Astrocyte of the spinal cord (primary cell): ENCODE measurements around the gene GGCX.

Experiments used
- DNase-seq: peaks from one replicate; pipeline ENCODE4 v3.0.0; 2011; ENCODE audit warnings: low read depth, low spot score
- H3K4me3 ChIP-seq: 2 replicates; pipeline ENCODE4 v1.5.1; 2011; ENCODE audit warnings: low read depth, mild to moderate bottlenecking, low read length, moderate library complexity
- CTCF ChIP-seq: IDR thresholded peaks from 2 replicates; pipeline ENCODE4 v1.5.1; 2012; ENCODE audit warnings: low read depth, mild to moderate bottlenecking, low read length, inconsistent platforms
- in situ Hi-C: cut with HindIII; loops from 2 replicates; pipeline ENCODE4 v1.10.0; 2017; ENCODE audit warnings: low sequenced_read_pairs

The GGCX gene

GRCh38 chr2:85528355-85528754, 32.9 kb downstream of the GGCX start:
- no peak overlapping the region for H3K4me3 ChIP-seq
- no peak for TF ChIP-seq CTCF
- in situ Hi-C loops, result loop anchor here (25.0 kb wide), 1 partner anchor 116 kb away; the partner anchor contains the start of genes CAPG and SH2D6
- DNase-seq, result no peak

GRCh38 chr2:85527787-85528186, 33.5 kb downstream of the GGCX start:
- no peak overlapping the region for H3K4me3 ChIP-seq
- in situ Hi-C loops, result loop anchor here (25.0 kb wide), 1 partner anchor 115 kb away; the partner anchor contains the start of genes CAPG and SH2D6
- TF ChIP-seq CTCF, result no peak
- DNase-seq, result no peak

GRCh38 chr2:85525567-85525966, 35.7 kb downstream of the GGCX start:
- H3K4me3 ChIP-seq, result no peak overlapping the region
- no peak for TF ChIP-seq CTCF
- in situ Hi-C loops, result loop anchor here (25.0 kb wide), 1 partner anchor 113 kb away; the partner anchor contains the start of genes CAPG and SH2D6
- DNase-seq, result no peak

GRCh38 chr2:85525029-85525428, 36.3 kb downstream of the GGCX start:
- DNase-seq, result no peak
- no peak for TF ChIP-seq CTCF
- no peak overlapping the region for H3K4me3 ChIP-seq
- in situ Hi-C loops, result loop anchor here (25.0 kb wide), 1 partner anchor 113 kb away; the partner anchor contains the start of genes CAPG and SH2D6

GRCh38 chr2:85524336-85524908, 36.9 kb downstream of the GGCX start:
- no peak for TF ChIP-seq CTCF
- in situ Hi-C loops, result no loop called here
- H3K4me3 ChIP-seq, result no peak overlapping the region
- DNase-seq, result no peak

GRCh38 chr2:85523903-85524335, 37.4 kb downstream of the GGCX start:
- in situ Hi-C loops, result no loop called here
- no peak for TF ChIP-seq CTCF
- no peak for DNase-seq
- H3K4me3 ChIP-seq, result no peak overlapping the region
